ENCODE results near the gene AASDH.

The AASDH gene

DNA sequence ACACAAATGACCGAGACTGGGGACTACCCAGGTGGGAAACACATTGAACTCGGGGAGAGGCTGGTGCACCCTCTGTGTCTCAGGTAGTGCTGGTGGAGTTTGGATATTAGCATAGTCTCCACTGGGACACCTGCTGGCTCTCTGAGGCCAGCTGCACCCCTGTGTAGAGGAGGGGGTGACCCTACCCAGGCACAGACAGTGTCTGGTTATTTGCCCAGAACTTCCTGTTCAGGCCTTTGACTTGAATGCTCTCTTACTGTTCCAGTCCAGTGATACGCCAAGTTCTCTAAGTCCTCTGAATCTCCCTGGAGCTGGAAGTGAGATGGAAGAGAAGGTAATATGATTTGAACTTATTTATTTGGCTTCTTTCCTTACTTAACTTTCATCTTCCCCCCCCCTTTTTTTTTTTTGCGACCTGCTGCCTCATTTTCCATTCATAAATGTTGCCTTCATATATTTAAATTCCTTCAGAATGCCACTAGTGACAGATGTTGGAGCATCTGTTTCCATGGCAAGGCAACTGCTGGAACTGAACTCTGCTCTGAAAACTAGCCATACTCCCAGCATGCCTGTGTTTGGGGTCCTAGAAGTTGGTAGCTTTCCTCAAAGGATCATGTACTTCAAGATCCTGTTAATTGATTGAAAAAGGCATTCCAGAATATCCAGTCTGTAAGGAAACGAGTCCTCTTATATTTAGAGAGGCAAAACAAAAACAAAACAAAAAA is 76.7 kb downstream of the AASDH start:
- peaks cover 0 to 4% (median 0%) of the 10 kb centered on the region in 5 donors for H3K9me3 ChIP-seq (ENCODE audit: control insufficient read depth in 5 of 5, low read length in 5 of 5)
- no peak overlapping the region for H3K4me3 ChIP-seq (ENCODE audit: low read depth in 1 of 5, low read length in 5 of 5)
- no peak overlapping the region for H3K9ac ChIP-seq (ENCODE audit: low read length in 5 of 5)
- H3K27ac ChIP-seq (ENCODE audit: low read depth, low read length) = no peak overlapping the region
- H3K36me3 ChIP-seq (ENCODE audit: control insufficient read depth in 5 of 5, insufficient read depth in 5 of 5, low read length in 5 of 5) = no peaks in the 10 kb centered on the region
- H3K4me1 ChIP-seq (ENCODE audit: control insufficient read depth in 5 of 5, insufficient read depth in 5 of 5, low read length in 5 of 5) = no peaks in the 10 kb centered on the region
- H3K27me3 ChIP-seq (ENCODE audit: control insufficient read depth in 5 of 5, insufficient read depth in 4 of 5, low read length in 5 of 5) = no peaks in the 10 kb centered on the region

DNA sequence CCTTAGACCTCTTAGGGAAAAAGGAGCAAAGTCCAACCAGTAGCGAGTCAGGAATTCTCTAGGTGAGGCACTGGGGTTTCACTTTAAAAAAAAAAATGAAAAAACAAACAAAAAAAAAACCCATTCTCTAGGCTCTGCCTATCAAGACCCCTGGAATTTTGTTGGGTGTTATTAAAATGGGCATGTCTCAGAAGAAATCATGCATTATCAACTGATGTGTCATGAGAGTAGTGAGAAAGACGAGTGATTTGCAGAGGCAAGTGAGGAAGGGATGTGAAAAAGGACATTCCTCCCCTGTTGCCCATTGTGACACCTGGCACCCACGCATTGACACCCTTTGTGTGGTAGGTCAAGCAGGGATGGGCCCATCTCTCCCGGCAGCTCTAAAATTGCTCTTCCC is 78.9 kb downstream of the AASDH start:
- Histone ChIP-seq H3K36me3 (ENCODE audit: control insufficient read depth in 5 of 5, insufficient read depth in 5 of 5, low read length in 5 of 5) (no peaks in the 10 kb centered on the region), H3K27me3 (ENCODE audit: control insufficient read depth in 5 of 5, insufficient read depth in 4 of 5, low read length in 5 of 5) (no peaks in the 10 kb centered on the region), H3K4me1 (ENCODE audit: control insufficient read depth in 5 of 5, insufficient read depth in 5 of 5, low read length in 5 of 5) (no peaks in the 10 kb centered on the region), H3K27ac (ENCODE audit: low read depth, low read length) (no peak overlapping the region), H3K9ac (ENCODE audit: low read length in 5 of 5) (no peak overlapping the region), H3K4me3 (ENCODE audit: low read depth in 1 of 5, low read length in 5 of 5) (no peak overlapping the region), H3K9me3 (ENCODE audit: control insufficient read depth in 5 of 5, low read length in 5 of 5) (no peaks in the 10 kb centered on the region)

DNA sequence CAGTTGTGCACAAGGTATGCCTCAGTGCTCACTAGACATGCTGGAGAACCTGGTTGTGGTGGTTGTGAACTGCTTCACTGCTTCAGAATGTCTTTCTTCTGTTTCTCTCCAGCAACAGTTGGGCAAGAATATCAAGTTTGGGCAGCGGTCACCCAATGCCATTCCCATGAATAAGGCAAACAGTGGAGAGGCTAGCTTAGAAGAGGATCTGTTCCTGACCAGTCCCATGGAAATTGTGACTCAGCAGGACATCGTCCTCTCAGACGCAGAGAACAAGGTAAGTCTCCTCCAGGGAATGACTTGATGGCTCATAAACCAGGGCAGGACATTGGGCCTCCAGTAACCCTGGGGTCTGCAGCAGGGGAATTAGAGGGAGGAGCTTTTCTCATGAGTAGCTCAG is 79.9 kb downstream of the AASDH start:
- Histone ChIP-seq H3K9ac (ENCODE audit: low read length in 5 of 5) (no peak overlapping the region), H3K27ac (ENCODE audit: low read depth, low read length) (no peak overlapping the region), H3K4me1 (ENCODE audit: control insufficient read depth in 5 of 5, insufficient read depth in 5 of 5, low read length in 5 of 5) (no peaks in the 10 kb centered on the region), H3K4me3 (ENCODE audit: low read depth in 1 of 5, low read length in 5 of 5) (no peak overlapping the region), H3K36me3 (ENCODE audit: control insufficient read depth in 5 of 5, insufficient read depth in 5 of 5, low read length in 5 of 5) (no peaks in the 10 kb centered on the region), H3K27me3 (ENCODE audit: control insufficient read depth in 5 of 5, insufficient read depth in 4 of 5, low read length in 5 of 5) (no peaks in the 10 kb centered on the region), H3K9me3 (ENCODE audit: control insufficient read depth in 5 of 5, low read length in 5 of 5) (no peaks in the 10 kb centered on the region)

DNA sequence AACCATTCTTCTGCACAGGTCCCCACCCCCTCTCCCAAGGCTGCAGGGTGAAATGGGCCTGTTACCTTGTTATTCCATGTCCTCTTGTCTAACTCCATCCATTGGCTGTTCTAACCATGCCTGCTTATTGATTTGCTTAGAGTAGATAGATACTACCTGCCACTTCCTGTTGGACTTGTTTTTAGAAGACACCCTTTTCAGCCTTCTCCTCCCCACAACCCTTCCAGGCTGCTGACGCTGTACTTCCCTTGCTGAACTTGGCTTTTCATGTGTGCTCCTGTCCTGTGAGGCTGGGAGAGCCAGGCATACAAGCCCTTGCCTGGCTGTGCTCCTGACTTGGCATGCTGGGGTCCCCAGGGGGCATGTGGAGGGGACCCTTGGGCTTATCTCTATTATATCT is 81.9 kb downstream of the AASDH start:
- no peaks in the 10 kb centered on the region for H3K9me3 ChIP-seq (ENCODE audit: control insufficient read depth in 5 of 5, low read length in 5 of 5)
- H3K36me3 ChIP-seq (ENCODE audit: control insufficient read depth in 5 of 5, insufficient read depth in 5 of 5, low read length in 5 of 5) = no peaks in the 10 kb centered on the region
- H3K4me1 ChIP-seq (ENCODE audit: control insufficient read depth in 5 of 5, insufficient read depth in 5 of 5, low read length in 5 of 5) = peaks cover 0 to 2% (median 0%) of the 10 kb centered on the region in 5 donors
- H3K27ac ChIP-seq (ENCODE audit: low read depth, low read length) = no peak overlapping the region
- no peak overlapping the region for H3K4me3 ChIP-seq (ENCODE audit: low read depth in 1 of 5, low read length in 5 of 5)
- H3K9ac ChIP-seq (ENCODE audit: low read length in 5 of 5) = no peak overlapping the region
- H3K27me3 ChIP-seq (ENCODE audit: control insufficient read depth in 5 of 5, insufficient read depth in 4 of 5, low read length in 5 of 5) = no peaks in the 10 kb centered on the region

DNA sequence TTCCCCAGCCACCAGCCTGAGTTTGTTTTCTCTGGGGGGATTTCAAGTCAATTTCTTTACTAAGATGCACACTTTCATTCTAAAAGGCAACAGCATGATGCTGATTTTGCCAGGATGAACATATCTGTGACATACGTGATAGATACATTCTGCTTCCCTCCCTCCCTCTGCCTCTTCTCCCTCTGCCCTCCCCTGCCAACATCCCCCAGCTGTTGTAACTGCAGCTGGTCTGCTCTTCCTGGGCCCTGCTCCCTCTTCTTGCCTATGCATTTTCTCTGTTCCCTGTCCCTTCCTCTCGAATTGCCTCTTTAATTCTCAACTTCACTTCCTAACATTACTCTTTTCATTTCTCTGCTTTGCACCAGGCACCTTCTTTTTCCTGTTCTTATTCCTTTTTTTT is 83.4 kb downstream of the AASDH start:
- no peaks in the 10 kb centered on the region for H3K27me3 ChIP-seq (ENCODE audit: control insufficient read depth in 5 of 5, insufficient read depth in 4 of 5, low read length in 5 of 5)
- no peak overlapping the region for H3K9ac ChIP-seq (ENCODE audit: low read length in 5 of 5)
- H3K9me3 ChIP-seq (ENCODE audit: control insufficient read depth in 5 of 5, low read length in 5 of 5) = no peaks in the 10 kb centered on the region
- H3K4me1 ChIP-seq (ENCODE audit: control insufficient read depth in 5 of 5, insufficient read depth in 5 of 5, low read length in 5 of 5) = peaks cover 0 to 2% (median 0%) of the 10 kb centered on the region in 5 donors
- no peak overlapping the region for H3K27ac ChIP-seq (ENCODE audit: low read depth, low read length)
- no peaks in the 10 kb centered on the region for H3K36me3 ChIP-seq (ENCODE audit: control insufficient read depth in 5 of 5, insufficient read depth in 5 of 5, low read length in 5 of 5)
- no peak overlapping the region for H3K4me3 ChIP-seq (ENCODE audit: low read depth in 1 of 5, low read length in 5 of 5)

DNA sequence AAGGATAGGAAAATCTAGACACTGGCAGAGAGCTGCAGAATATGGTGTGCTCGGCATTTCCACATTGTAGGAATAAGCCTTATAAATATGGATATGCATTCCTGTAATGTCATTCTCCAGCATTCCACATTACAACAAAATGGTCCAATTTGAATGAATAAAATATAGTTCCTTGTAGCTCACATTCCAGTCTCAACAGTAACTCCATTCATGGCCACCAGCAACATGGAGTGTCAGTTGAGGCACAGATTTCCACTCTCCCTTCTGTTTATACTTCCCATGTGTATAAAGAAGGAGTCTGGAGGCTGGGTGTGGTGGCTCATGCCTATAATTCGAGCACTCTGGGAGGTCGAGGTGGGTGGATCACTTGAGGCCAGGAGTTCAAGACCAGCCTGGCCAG is 84.5 kb downstream of the AASDH start:
- Histone ChIP-seq H3K4me1 (ENCODE audit: control insufficient read depth in 5 of 5, insufficient read depth in 5 of 5, low read length in 5 of 5) (peaks cover 0 to 2% (median 0%) of the 10 kb centered on the region in 5 donors), H3K4me3 (ENCODE audit: low read depth in 1 of 5, low read length in 5 of 5) (no peak overlapping the region), H3K27me3 (ENCODE audit: control insufficient read depth in 5 of 5, insufficient read depth in 4 of 5, low read length in 5 of 5) (no peaks in the 10 kb centered on the region), H3K36me3 (ENCODE audit: control insufficient read depth in 5 of 5, insufficient read depth in 5 of 5, low read length in 5 of 5) (no peaks in the 10 kb centered on the region), H3K9ac (ENCODE audit: low read length in 5 of 5) (no peak overlapping the region), H3K9me3 (ENCODE audit: control insufficient read depth in 5 of 5, low read length in 5 of 5) (no peaks in the 10 kb centered on the region), H3K27ac (ENCODE audit: low read depth, low read length) (no peak overlapping the region)

DNA sequence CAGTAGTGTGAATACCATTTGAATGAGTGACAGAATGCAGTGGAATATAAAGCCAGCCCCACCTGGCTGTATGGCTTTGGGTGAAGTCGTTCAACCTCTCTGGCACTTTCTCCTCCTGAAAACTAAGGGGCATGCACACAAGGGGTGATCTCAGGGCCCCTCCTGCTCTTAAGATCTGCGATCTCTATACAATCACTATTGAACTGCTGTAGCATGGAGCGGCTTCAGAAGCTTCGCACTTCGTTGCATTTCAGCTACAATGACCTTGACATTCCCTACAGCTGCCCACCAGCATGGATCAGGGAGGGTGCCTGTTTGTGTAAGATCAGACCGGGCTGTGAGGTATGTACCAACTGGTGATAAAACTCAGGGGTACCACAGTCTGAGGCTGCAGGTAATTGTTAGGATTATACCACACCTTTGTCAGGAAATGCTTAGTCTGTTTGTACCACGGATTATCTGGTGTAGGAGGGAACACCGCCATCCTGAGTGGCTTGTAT is 85.2 kb downstream of the AASDH start:
- H3K4me3 ChIP-seq (ENCODE audit: low read depth in 1 of 5, low read length in 5 of 5) = no peak overlapping the region
- H3K27ac ChIP-seq (ENCODE audit: low read depth, low read length) = no peak overlapping the region
- H3K9me3 ChIP-seq (ENCODE audit: control insufficient read depth in 5 of 5, low read length in 5 of 5) = no peaks in the 10 kb centered on the region
- peaks cover 0 to 2% (median 0%) of the 10 kb centered on the region in 5 donors for H3K4me1 ChIP-seq (ENCODE audit: control insufficient read depth in 5 of 5, insufficient read depth in 5 of 5, low read length in 5 of 5)
- H3K9ac ChIP-seq (ENCODE audit: low read length in 5 of 5) = no peak overlapping the region
- no peaks in the 10 kb centered on the region for H3K36me3 ChIP-seq (ENCODE audit: control insufficient read depth in 5 of 5, insufficient read depth in 5 of 5, low read length in 5 of 5)
- H3K27me3 ChIP-seq (ENCODE audit: control insufficient read depth in 5 of 5, insufficient read depth in 4 of 5, low read length in 5 of 5) = no peaks in the 10 kb centered on the region

DNA sequence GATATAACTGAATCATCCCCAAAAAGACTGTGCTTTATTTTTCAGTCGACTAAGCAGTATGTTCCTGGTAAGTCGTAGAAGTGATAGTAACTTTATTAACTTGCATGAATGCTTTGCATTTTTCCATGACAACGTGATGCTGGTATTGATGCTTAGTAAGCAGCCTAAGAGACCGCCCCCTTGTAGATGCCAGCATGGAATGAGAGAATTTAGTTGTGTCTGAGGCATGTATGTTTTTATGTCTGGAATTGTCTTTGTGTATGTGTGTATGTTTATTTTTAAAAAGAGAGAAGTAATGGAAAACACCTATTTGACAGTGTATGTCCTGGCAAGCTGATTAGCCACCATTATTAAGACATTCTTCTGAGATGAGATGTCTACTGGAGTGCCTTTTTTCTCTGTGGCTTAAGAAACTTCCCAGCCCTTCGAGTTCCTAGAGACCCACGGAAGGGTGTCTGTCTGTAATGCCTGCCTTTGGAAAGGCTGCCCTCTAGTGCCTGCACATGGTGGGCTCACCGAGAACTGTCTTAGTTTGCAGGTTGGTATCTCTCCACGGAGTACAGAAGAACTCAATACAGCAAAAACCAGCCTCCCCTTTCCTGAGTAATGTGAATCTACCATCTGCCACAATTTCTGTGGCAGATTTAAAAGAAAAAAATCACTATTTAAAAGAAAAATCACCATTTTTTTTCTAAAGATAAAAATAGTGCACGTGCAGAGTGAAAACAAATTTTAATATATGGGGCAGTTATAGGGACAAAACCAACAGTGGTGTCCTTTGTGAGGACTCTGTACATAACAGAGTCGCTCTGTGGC is 85.9 kb downstream of the AASDH start:
- Histone ChIP-seq H3K4me1 (ENCODE audit: control insufficient read depth in 5 of 5, insufficient read depth in 5 of 5, low read length in 5 of 5) (peaks cover 0 to 2% (median 0%) of the 10 kb centered on the region in 5 donors), H3K9ac (ENCODE audit: low read length in 5 of 5) (no peak overlapping the region), H3K9me3 (ENCODE audit: control insufficient read depth in 5 of 5, low read length in 5 of 5) (no peaks in the 10 kb centered on the region), H3K4me3 (ENCODE audit: low read depth in 1 of 5, low read length in 5 of 5) (no peak overlapping the region), H3K36me3 (ENCODE audit: control insufficient read depth in 5 of 5, insufficient read depth in 5 of 5, low read length in 5 of 5) (no peaks in the 10 kb centered on the region), H3K27ac (ENCODE audit: low read depth, low read length) (no peak overlapping the region), H3K27me3 (ENCODE audit: control insufficient read depth in 5 of 5, insufficient read depth in 4 of 5, low read length in 5 of 5) (no peaks in the 10 kb centered on the region)

DNA sequence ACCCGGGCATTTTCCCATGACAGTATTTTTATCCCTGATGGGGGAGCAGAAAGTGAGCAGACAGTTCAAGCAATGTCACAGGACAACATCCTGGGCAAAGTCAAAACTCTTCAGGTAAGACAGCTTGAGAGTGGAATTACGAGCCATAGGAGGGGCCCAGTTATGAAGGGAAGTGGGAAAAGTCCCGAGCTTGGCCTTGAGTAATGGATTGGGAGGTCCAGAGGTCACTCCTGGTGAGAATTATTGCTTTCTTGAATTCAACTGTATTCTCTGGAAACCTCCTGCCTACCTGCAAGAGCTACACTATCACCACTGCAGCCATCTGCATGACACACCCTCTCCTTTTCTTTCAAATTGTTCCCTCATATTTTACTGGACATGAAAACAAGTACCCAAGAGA is 89.1 kb downstream of the AASDH start:
- Histone ChIP-seq H3K36me3 (ENCODE audit: control insufficient read depth in 5 of 5, insufficient read depth in 5 of 5, low read length in 5 of 5) (no peaks in the 10 kb centered on the region), H3K9me3 (ENCODE audit: control insufficient read depth in 5 of 5, low read length in 5 of 5) (peaks cover 0 to 2% (median 0%) of the 10 kb centered on the region in 5 donors), H3K9ac (ENCODE audit: low read length in 5 of 5) (no peak overlapping the region), H3K4me1 (ENCODE audit: control insufficient read depth in 5 of 5, insufficient read depth in 5 of 5, low read length in 5 of 5) (peaks cover 0 to 2% (median 0%) of the 10 kb centered on the region in 5 donors), H3K27me3 (ENCODE audit: control insufficient read depth in 5 of 5, insufficient read depth in 4 of 5, low read length in 5 of 5) (no peaks in the 10 kb centered on the region), H3K4me3 (ENCODE audit: low read depth in 1 of 5, low read length in 5 of 5) (no peak overlapping the region), H3K27ac (ENCODE audit: low read depth, low read length) (no peak overlapping the region)

DNA sequence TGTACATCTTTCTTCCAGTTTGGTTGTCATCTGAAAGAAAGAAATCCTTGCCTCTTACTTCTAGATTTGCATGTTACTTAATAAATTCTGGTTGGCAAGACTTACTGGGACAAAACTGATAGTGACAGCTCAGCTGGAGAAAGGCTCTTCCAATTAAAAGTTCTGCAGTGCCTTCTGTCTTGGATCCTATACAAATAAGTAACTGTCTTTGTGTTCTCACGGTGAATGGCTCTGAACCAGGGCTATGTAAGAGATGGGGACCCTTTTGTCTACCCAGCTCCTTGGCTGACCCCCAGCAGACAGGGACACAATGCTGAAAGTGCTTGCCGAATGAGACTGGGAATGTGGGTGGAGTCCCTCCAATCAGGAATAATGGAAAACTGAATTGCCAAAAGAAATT is 89.5 kb downstream of the AASDH start:
- H3K9ac ChIP-seq (ENCODE audit: low read length in 5 of 5) = no peak overlapping the region

More for the DNA sequence above, 89.5 kb downstream of the AASDH start:
- Histone ChIP-seq H3K9me3 (ENCODE audit: control insufficient read depth in 5 of 5, low read length in 5 of 5) (peaks cover 0 to 2% (median 0%) of the 10 kb centered on the region in 5 donors), H3K27me3 (ENCODE audit: control insufficient read depth in 5 of 5, insufficient read depth in 4 of 5, low read length in 5 of 5) (no peaks in the 10 kb centered on the region), H3K27ac (ENCODE audit: low read depth, low read length) (no peak overlapping the region), H3K4me1 (ENCODE audit: control insufficient read depth in 5 of 5, insufficient read depth in 5 of 5, low read length in 5 of 5) (peaks cover 0 to 2% (median 0%) of the 10 kb centered on the region in 5 donors), H3K36me3 (ENCODE audit: control insufficient read depth in 5 of 5, insufficient read depth in 5 of 5, low read length in 5 of 5) (no peaks in the 10 kb centered on the region), H3K4me3 (ENCODE audit: low read depth in 1 of 5, low read length in 5 of 5) (no peak overlapping the region)

Data from subcutaneous abdominal adipose tissue (tissue), 5 donors.